Inflammatory macrophage (primary cell): ENCODE results near the gene BIRC7.
"Not testable (repeated sequence)": the region's sequence is repeated elsewhere in the genome, so short reads cannot be mapped to it uniquely, and the experiment has no call there.

Source experiments
- DNase-seq, 2 donors: peaks; one replicate each; pipeline ENCODE4 v3.0.0-alpha.2; 2020 to 2022

Gene BIRC7

GRCh38 chr20:63248835-63249591 lies 13.3 kb downstream of the BIRC7 start:
- no peak for DNase-seq

GRCh38 chr20:63249891-63250290 lies 14.2 kb downstream of the BIRC7 start:
- no peak for DNase-seq

GRCh38 chr20:63251350-63251749 lies 15.6 kb downstream of the BIRC7 start:
- DNase-seq = not testable (repeated sequence)

- DNase-seq = no peak
These were observed 16.6 kb downstream of the BIRC7 start for GRCh38 chr20:63252284-63252711.

GRCh38 chr20:63253065-63253437 lies 17.3 kb downstream of the BIRC7 start:
- DNase-seq = no peak

GRCh38 chr20:63253438-63254231 lies 17.9 kb downstream of the BIRC7 start:
- DNase-seq = no peak

- DNase-seq = no peak
These were observed 18.5 kb downstream of the BIRC7 start, which contains the start of gene NKAIN4 for GRCh38 chr20:63254232-63254605. NKAIN4 (minus strand) TSS chr20:63254463; CDS start chr20:63254450, 13 bp downstream.

- DNase-seq = no peak
These were observed 19.1 kb downstream of the BIRC7 start for GRCh38 chr20:63254606-63255384.

- DNase-seq = no peak
These were observed 20.4 kb downstream of the BIRC7 start for GRCh38 chr20:63255931-63256704.

GRCh38 chr20:63256954-63257353 lies 21.2 kb downstream of the BIRC7 start:
- no peak for DNase-seq

GRCh38 chr20:63257629-63258028 lies 21.9 kb downstream of the BIRC7 start:
- DNase-seq = no peak

GRCh38 chr20:63258781-63259180 lies 23.1 kb downstream of the BIRC7 start:
- no peak for DNase-seq

GRCh38 chr20:63259734-63260460 lies 24.2 kb downstream of the BIRC7 start:
- no peak for DNase-seq

GRCh38 chr20:63260521-63260920 lies 24.8 kb downstream of the BIRC7 start:
- DNase-seq = no peak

- DNase-seq = no peak
These were observed 25.5 kb downstream of the BIRC7 start for GRCh38 chr20:63261060-63261794.

GRCh38 chr20:63261795-63262528 lies 26.3 kb downstream of the BIRC7 start:
- no peak for DNase-seq

GRCh38 chr20:63262836-63263235 lies 27.1 kb downstream of the BIRC7 start:
- DNase-seq = no peak

GRCh38 chr20:63264000-63264399 lies 28.3 kb downstream of the BIRC7 start:
- DNase-seq = no peak

GRCh38 chr20:63264519-63264918 lies 28.8 kb downstream of the BIRC7 start:
- DNase-seq = no peak

GRCh38 chr20:63265891-63266515 lies 30.3 kb downstream of the BIRC7 start:
- DNase-seq = no peak
